Stimulated activated naive CD8-positive, alpha-beta T cell treated with anti-CD3 and anti-CD28 coated beads, Interleukin-15, amount 100 ng/mL, for 72 hours (primary cell): ENCODE data around the gene TMBIM1.
"Not testable (repeated sequence)": the region's sequence is repeated elsewhere in the genome, so short reads cannot be mapped to it uniquely, and the experiment has no call there.

Experiments used
- ATAC-seq: fragments of 150-1000 bp; cut with Tn5 transposase; 2 replicates; pipeline ENCODE4 v1.10.0; 2021; ENCODE audit warnings: mild to moderate bottlenecking, moderate library complexity
- DNase-seq, 2 donors: peaks; one replicate each; pipeline ENCODE4 v3.0.0; 2021 to 2022
- H3K27ac Mint-ChIP-seq, 2 donors: one replicate each; pipeline ENCODE4 v1.8.0; 2022; ENCODE audit warnings: mild to moderate bottlenecking in 2 of 2, mixed read lengths in 2 of 2, moderate library complexity in 2 of 2
- H3K27me3 Mint-ChIP-seq: one replicate; pipeline ENCODE4 v1.8.0; 2022; ENCODE audit warnings: mixed read lengths
- H3K4me1 Mint-ChIP-seq: one replicate; pipeline ENCODE4 v1.8.0; 2022; ENCODE audit warnings: mild to moderate bottlenecking, mixed read lengths
- H3K4me3 Mint-ChIP-seq, 2 donors: one replicate each; pipeline ENCODE4 v1.8.0; 2022; ENCODE audit warnings: mild to moderate bottlenecking in 2 of 2, mixed read lengths in 2 of 2, moderate library complexity in 1 of 2
- H3K9me3 Mint-ChIP-seq, 2 donors: one replicate each; pipeline ENCODE4 v1.8.0; 2022; ENCODE audit warnings: mixed read lengths in 2 of 2

Gene TMBIM1

GRCh38 chr2:218323526-218324472 lies 31.5 kb upstream of the TMBIM1 start:
- no peak for DNase-seq
- Mint-ChIP-seq H3K27ac (peak overlapping the region; percentile 8 to 87), H3K27me3 (peaks cover 10% of the 10 kb centered on the region), H3K4me1 (peaks cover 39% of the 10 kb centered on the region), H3K9me3 (no peaks in the 10 kb centered on the region), H3K4me3 (peak overlapping the region; percentile 73 to 86)
- ATAC-seq: no peak

GRCh38 chr2:218322768-218323525 lies 30.6 kb upstream of the TMBIM1 start:
- peaks cover 41% of the 10 kb centered on the region for H3K4me1 Mint-ChIP-seq
- no peaks in the 10 kb centered on the region for H3K9me3 Mint-ChIP-seq
- ATAC-seq (peak; percentile 69), DNase-seq (peak; percentile 31 to 40)
- peaks cover 10% of the 10 kb centered on the region for H3K27me3 Mint-ChIP-seq
- H3K4me3 Mint-ChIP-seq: peak overlapping the region; percentile 73 to 86
- peak overlapping the region in 1 of 2 donors; percentile 8 for H3K27ac Mint-ChIP-seq

- DNase-seq: no peak
- H3K4me1 Mint-ChIP-seq: peaks cover 50% of the 10 kb centered on the region
- no peak overlapping the region for H3K27ac Mint-ChIP-seq
- no peaks in the 10 kb centered on the region for H3K9me3 Mint-ChIP-seq
- no peak overlapping the region for H3K4me3 Mint-ChIP-seq
- H3K27me3 Mint-ChIP-seq: peaks cover 10% of the 10 kb centered on the region
- no peak for ATAC-seq
Measured at GRCh38 chr2:218320704-218321336, 28.5 kb upstream of the TMBIM1 start.

- peaks cover 49% of the 10 kb centered on the region for H3K4me1 Mint-ChIP-seq
- ATAC-seq (no peak), DNase-seq (no peak)
- no peaks in the 10 kb centered on the region for H3K9me3 Mint-ChIP-seq
- H3K4me3 Mint-ChIP-seq: no peak overlapping the region
- H3K27ac Mint-ChIP-seq: no peak overlapping the region
- peaks cover 10% of the 10 kb centered on the region for H3K27me3 Mint-ChIP-seq
Measured at GRCh38 chr2:218319813-218320365, 27.6 kb upstream of the TMBIM1 start.

- Mint-ChIP-seq H3K27ac (no peak overlapping the region), H3K27me3 (no peaks in the 10 kb centered on the region), H3K4me1 (peaks cover 39% of the 10 kb centered on the region), H3K4me3 (no peak overlapping the region), H3K9me3 (no peaks in the 10 kb centered on the region)
- ATAC-seq: no peak
- no peak for DNase-seq
Measured at GRCh38 chr2:218318241-218318640, 25.9 kb upstream of the TMBIM1 start.

GRCh38 chr2:218317835-218318234 lies 25.5 kb upstream of the TMBIM1 start:
- Mint-ChIP-seq H3K27me3 (no peaks in the 10 kb centered on the region), H3K9me3 (no peaks in the 10 kb centered on the region), H3K4me1 (peaks cover 39% of the 10 kb centered on the region), H3K27ac (no peak overlapping the region), H3K4me3 (no peak overlapping the region)
- DNase-seq: no peak
- ATAC-seq: no peak

- H3K4me3 Mint-ChIP-seq: peak overlapping the region; percentile 9 to 83
- peaks cover 33% of the 10 kb centered on the region for H3K4me1 Mint-ChIP-seq
- no peaks in the 10 kb centered on the region for H3K9me3 Mint-ChIP-seq
- no peak for ATAC-seq
- no peaks in the 10 kb centered on the region for H3K27me3 Mint-ChIP-seq
- H3K27ac Mint-ChIP-seq: peak overlapping the region in 1 of 2 donors; percentile 27
- DNase-seq: no peak
Measured at GRCh38 chr2:218317303-218317630, 25.0 kb upstream of the TMBIM1 start.

GRCh38 chr2:218315397-218315796 lies 23.1 kb upstream of the TMBIM1 start:
- DNase-seq (no peak), ATAC-seq (no peak)
- Mint-ChIP-seq H3K27me3 (no peaks in the 10 kb centered on the region), H3K4me1 (peaks cover 27% of the 10 kb centered on the region), H3K9me3 (no peaks in the 10 kb centered on the region), H3K27ac (no peak overlapping the region), H3K4me3 (no peak overlapping the region)

- H3K27ac Mint-ChIP-seq: peak overlapping the region in 1 of 2 donors; percentile 31
- H3K4me3 Mint-ChIP-seq, DNase-seq, ATAC-seq, H3K9me3 Mint-ChIP-seq, H3K27me3 Mint-ChIP-seq: not testable (repeated sequence)
- H3K4me1 Mint-ChIP-seq: peaks cover 27% of the 10 kb centered on the region
Measured at GRCh38 chr2:218314764-218315163, 22.5 kb upstream of the TMBIM1 start.

- peaks cover 34% of the 10 kb centered on the region for H3K4me1 Mint-ChIP-seq
- ATAC-seq: no peak
Measured at GRCh38 chr2:218313356-218313755, 21.1 kb upstream of the TMBIM1 start.

GRCh38 chr2:218312267-218312756 lies 20.0 kb upstream of the TMBIM1 start:
- H3K27ac Mint-ChIP-seq: no peak overlapping the region

More at GRCh38 chr2:218313356-218313755, 21.1 kb upstream of the TMBIM1 start:
- no peak for DNase-seq
- Mint-ChIP-seq H3K4me3 (no peak overlapping the region), H3K27me3 (no peaks in the 10 kb centered on the region), H3K9me3 (no peaks in the 10 kb centered on the region), H3K27ac (no peak overlapping the region)

GRCh38 chr2:218311541-218312266 lies 19.4 kb upstream of the TMBIM1 start:
- not testable (repeated sequence) for H3K27ac Mint-ChIP-seq, H3K27me3 Mint-ChIP-seq, H3K9me3 Mint-ChIP-seq, DNase-seq, ATAC-seq, H3K4me3 Mint-ChIP-seq
- H3K4me1 Mint-ChIP-seq: peaks cover 28% of the 10 kb centered on the region

More at GRCh38 chr2:218312267-218312756, 20.0 kb upstream of the TMBIM1 start:
- no peak overlapping the region for H3K4me3 Mint-ChIP-seq
- H3K4me1 Mint-ChIP-seq: peaks cover 34% of the 10 kb centered on the region
- DNase-seq (no peak), ATAC-seq (no peak)
- H3K9me3 Mint-ChIP-seq: no peaks in the 10 kb centered on the region
- H3K27me3 Mint-ChIP-seq: no peaks in the 10 kb centered on the region

GRCh38 chr2:218310853-218311540 lies 18.7 kb upstream of the TMBIM1 start:
- Mint-ChIP-seq H3K9me3 (no peaks in the 10 kb centered on the region), H3K27me3 (no peaks in the 10 kb centered on the region), H3K4me3 (no peak overlapping the region), H3K4me1 (peaks cover 21% of the 10 kb centered on the region), H3K27ac (no peak overlapping the region)
- no peak for ATAC-seq
- DNase-seq: no peak

- ATAC-seq (no peak), DNase-seq (no peak)
- no peaks in the 10 kb centered on the region for H3K27me3 Mint-ChIP-seq
- no peak overlapping the region for H3K4me3 Mint-ChIP-seq
- H3K9me3 Mint-ChIP-seq: no peaks in the 10 kb centered on the region
- H3K27ac Mint-ChIP-seq: peak overlapping the region in 1 of 2 donors; percentile 59
- peaks cover 15% of the 10 kb centered on the region for H3K4me1 Mint-ChIP-seq
Measured at GRCh38 chr2:218307415-218308090, 15.2 kb upstream of the TMBIM1 start.
